ENCODE results near the gene NRL.
"Not testable (repeated sequence)": the region's sequence is repeated elsewhere in the genome, so short reads cannot be mapped to it uniquely, and the experiment has no call there.

DNA sequence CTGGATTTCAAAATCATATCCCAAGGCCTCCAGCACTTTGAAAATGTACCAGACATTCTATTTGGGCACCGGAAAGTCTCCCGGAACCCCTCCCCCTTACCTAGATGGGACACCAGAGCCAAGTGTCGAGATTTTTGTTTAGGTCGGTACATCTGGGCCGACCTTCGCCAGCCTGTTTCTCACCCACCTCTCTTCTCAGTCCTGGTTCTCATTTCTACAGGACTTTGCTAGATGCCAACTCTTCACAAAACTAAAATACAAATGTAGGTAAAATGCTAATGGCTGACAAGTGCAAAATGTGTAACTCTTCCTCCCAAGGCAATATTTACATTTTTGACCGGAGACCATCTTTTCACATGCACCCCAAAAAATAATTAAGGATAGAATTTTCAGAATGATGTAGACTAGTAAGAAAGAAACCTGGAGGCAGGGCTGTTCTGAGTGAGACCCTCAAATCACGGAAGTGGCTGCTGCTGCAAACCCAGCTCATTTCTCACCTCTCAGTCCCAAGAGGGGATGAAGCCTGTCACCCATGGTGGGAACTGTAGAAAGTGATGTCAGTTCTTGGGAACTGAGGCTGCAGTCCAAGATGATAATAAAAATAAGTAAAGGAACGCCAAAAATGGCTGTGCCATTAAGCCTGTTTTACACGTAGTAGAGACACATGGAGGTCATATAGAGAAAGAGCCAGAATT is 77.6 kb downstream of the NRL start:
- TF ChIP-seq, protein P1, sequence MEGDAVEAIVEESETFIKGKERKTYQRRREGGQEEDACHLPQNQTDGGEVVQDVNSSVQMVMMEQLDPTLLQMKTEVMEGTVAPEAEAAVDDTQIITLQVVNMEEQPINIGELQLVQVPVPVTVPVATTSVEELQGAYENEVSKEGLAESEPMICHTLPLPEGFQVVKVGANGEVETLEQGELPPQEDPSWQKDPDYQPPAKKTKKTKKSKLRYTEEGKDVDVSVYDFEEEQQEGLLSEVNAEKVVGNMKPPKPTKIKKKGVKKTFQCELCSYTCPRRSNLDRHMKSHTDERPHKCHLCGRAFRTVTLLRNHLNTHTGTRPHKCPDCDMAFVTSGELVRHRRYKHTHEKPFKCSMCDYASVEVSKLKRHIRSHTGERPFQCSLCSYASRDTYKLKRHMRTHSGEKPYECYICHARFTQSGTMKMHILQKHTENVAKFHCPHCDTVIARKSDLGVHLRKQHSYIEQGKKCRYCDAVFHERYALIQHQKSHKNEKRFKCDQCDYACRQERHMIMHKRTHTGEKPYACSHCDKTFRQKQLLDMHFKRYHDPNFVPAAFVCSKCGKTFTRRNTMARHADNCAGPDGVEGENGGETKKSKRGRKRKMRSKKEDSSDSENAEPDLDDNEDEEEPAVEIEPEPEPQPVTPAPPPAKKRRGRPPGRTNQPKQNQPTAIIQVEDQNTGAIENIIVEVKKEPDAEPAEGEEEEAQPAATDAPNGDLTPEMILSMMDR (IDR thresholded peaks at IDR 0.05), result not testable (repeated sequence)
- TF ChIP-seq POLR2A (IDR thresholded peaks at IDR 0.05), result not testable (repeated sequence)
